GM18907 (cell line): ENCODE data around the gene ANXA10.
"Not testable (repeated sequence)": the region's sequence is repeated elsewhere in the genome, so short reads cannot be mapped to it uniquely, and the experiment has no call there.

Source experiments
- ATAC-seq: cut with Tn5 transposase; IDR thresholded peaks from one replicate; pipeline ENCODE4 v1.9.1; 2021; ENCODE audit warnings: mild to moderate bottlenecking, moderate library complexity; ENCODE audit not compliant: unreplicated experiment

Gene ANXA10

GRCh38 chr4:168113059-168113458, 20.7 kb downstream of the ANXA10 start:
- not testable (repeated sequence) for ATAC-seq

GRCh38 chr4:168118116-168118655, 25.8 kb downstream of the ANXA10 start:
- ATAC-seq, result no peak

GRCh38 chr4:168119100-168119499, 26.8 kb downstream of the ANXA10 start:
- ATAC-seq, result no peak

GRCh38 chr4:168119890-168120289, 27.6 kb downstream of the ANXA10 start:
- no peak for ATAC-seq

GRCh38 chr4:168120811-168121210, 28.5 kb downstream of the ANXA10 start:
- ATAC-seq, result no peak

GRCh38 chr4:168124008-168124641, 31.8 kb downstream of the ANXA10 start:
- no peak for ATAC-seq

- ATAC-seq, result no peak
These were observed 34.6 kb downstream of the ANXA10 start for GRCh38 chr4:168126952-168127351.

- no peak for ATAC-seq
These were observed 36.3 kb downstream of the ANXA10 start for GRCh38 chr4:168128601-168129000.

GRCh38 chr4:168129046-168129772, 36.9 kb downstream of the ANXA10 start:
- no peak for ATAC-seq

GRCh38 chr4:168129802-168130201, 37.5 kb downstream of the ANXA10 start:
- no peak for ATAC-seq

GRCh38 chr4:168131196-168131595, 38.9 kb downstream of the ANXA10 start:
- no peak for ATAC-seq

GRCh38 chr4:168134651-168135050, 42.3 kb downstream of the ANXA10 start:
- no peak for ATAC-seq

GRCh38 chr4:168135860-168136259, 43.5 kb downstream of the ANXA10 start:
- ATAC-seq, result not testable (repeated sequence)

- ATAC-seq, result not testable (repeated sequence)
These were observed 45.4 kb downstream of the ANXA10 start for GRCh38 chr4:168137695-168138094.

- ATAC-seq, result no peak
These were observed 45.8 kb downstream of the ANXA10 start for GRCh38 chr4:168138143-168138542.

- no peak for ATAC-seq
These were observed 47.0 kb downstream of the ANXA10 start for GRCh38 chr4:168139336-168139735.

GRCh38 chr4:168141733-168142132, 49.4 kb downstream of the ANXA10 start:
- ATAC-seq, result no peak

GRCh38 chr4:168143601-168144000, 51.3 kb downstream of the ANXA10 start:
- ATAC-seq, result no peak

GRCh38 chr4:168150420-168151050, 58.2 kb downstream of the ANXA10 start:
- no peak for ATAC-seq

GRCh38 chr4:168151327-168151726, 59.0 kb downstream of the ANXA10 start:
- ATAC-seq, result no peak

- peak; percentile 40 for ATAC-seq
These were observed 60.6 kb downstream of the ANXA10 start for GRCh38 chr4:168152837-168153500.
